Right renal pelvis (tissue), 4 donors: ENCODE data around the gene GNAI2. TPM values are rescaled to one million over a fixed set of nuclear protein-coding genes. Genes with fewer than 3 reads are reported as not detected.

Experiments used
- DNase-seq, 4 donors: peaks; one replicate each; pipeline ENCODE4 v3.0.0-alpha.2; 2013; ENCODE audit warnings: low read depth in 4 of 4, low spot score in 3 of 4, missing footprints in 1 of 4
- polyA plus RNA-seq, 4 donors: library from polyadenylated mRNA; unstranded; fragments of 120-200 nt; gene quantifications; one replicate each; pipeline ENCODE4 v1.2.1, GENCODE V29; 2013; ENCODE audit not compliant: insufficient read length in 4 of 4

GNAI2 gene
- 100 to 1,000 TPM; 203 to 219 (median 207) TPM for polyA plus RNA-seq

- DNase-seq = peak; percentile 91 to 97 (median 94)
These were observed at the start of gene GNAI2 for GRCh38 chr3:50235716-50236483. TSS of gene GNAI2 (plus strand) at chr3:50236204. CDS start at chr3:50236336, 132 bp downstream.

GRCh38 chr3:50187750-50188149 is 48.3 kb upstream of the GNAI2 start:
- no peak for DNase-seq

DNA sequence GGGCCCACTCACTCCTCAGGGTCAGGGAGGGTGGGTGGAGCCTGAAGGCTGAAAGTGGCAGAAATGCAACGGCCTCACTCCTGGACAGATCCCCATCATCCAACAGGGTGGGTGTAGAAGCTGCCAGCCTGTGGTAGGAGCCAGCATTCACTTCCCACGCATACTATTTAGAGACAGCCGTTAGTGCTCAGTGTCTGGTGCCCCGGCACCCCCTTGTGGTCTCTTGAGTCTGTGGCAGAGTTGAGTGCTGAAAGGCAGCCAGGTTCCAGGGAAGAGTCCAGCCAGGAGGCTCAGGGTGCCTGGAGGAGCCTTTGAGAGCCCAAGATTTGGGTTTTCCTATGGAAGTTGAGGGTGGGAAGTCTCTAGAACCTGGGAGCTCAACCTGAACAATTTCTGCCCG is 46.7 kb upstream of the GNAI2 start:
- peak in 3 of 4 donors; percentile 65 to 67 (median 67) for DNase-seq

DNA sequence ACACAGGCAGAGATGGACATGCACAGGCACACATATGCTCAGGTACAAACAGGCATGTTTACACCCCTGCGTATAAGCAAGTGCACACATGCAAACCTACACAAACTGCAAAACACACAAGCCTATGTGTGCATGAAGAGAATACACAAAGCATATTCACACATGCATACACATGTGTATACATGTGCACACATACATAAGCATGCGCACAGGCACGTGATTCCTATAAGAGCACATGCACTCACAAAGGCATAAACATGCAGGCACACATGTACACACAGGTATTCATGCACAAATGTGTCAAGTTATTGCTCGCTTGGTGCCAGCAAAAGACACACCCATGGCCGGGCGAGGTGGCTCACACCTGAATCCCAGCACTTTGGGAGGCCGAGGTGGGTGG is 46.0 kb upstream of the GNAI2 start:
- no peak for DNase-seq

DNA sequence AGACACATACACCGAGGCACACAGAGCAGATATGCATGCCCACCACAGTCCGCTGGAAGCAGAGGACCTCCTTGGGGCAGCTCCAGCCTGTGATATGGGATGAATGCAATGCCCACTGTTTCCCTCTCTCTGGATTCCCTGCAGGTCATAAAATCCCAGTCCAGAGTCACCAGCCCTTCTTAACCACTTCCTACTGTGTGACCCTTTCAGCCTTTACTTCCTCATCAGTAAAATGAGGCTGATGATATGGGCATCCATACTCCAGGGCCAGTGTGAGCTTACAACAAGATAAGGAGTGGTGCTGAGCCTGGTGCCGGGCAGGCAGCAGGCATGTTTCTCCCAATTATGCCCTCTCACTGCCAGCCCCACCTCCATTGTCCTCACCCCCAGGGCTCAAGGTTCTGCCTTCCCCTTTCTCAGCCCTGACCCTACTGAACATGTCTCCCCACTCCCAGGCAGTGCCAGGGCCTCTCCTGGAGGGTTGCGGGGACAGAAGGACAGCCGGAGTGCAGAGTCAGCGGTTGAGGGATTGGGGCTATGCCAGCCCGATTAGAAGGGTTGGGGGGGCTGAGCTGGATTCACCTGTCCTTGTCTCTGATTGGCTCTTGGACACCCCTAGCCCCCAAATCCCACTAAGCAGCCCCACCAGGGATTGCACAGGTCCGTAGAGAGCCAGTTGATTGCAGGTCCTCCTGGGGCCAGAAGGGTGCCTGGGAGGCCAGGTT is 44.9 kb upstream of the GNAI2 start, which contains the start of gene GNAT1:
Gene GNAT1, plus strand, starts transcription at position 675 of the 725 bp plus-strand sequence. CDS start 116 bp downstream, outside the sequence.
- no peak for DNase-seq

GRCh38 chr3:50192124-50192523 is 43.9 kb upstream of the GNAI2 start:
- no peak for DNase-seq

GRCh38 chr3:50192689-50193141 is 43.3 kb upstream of the GNAI2 start:
- peak; percentile 54 to 70 (median 59) for DNase-seq

DNA sequence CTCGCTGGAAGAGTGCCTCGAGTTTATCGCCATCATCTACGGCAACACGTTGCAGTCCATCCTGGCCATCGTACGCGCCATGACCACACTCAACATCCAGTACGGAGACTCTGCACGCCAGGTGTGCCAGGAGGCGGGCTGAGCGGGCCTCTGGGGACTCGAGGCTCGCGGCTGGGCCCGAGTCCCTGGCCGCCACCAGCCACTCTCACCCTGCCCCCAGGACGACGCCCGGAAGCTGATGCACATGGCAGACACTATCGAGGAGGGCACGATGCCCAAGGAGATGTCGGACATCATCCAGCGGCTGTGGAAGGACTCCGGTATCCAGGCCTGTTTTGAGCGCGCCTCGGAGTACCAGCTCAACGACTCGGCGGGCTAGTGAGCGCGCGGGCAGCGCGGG is 42.7 kb upstream of the GNAI2 start:
- DNase-seq = no peak

GRCh38 chr3:50193746-50194127 is 42.3 kb upstream of the GNAI2 start:
- no peak for DNase-seq

- DNase-seq = peak in 1 of 4 donors; percentile 44
These were observed 41.7 kb upstream of the GNAI2 start for GRCh38 chr3:50194128-50194902.

DNA sequence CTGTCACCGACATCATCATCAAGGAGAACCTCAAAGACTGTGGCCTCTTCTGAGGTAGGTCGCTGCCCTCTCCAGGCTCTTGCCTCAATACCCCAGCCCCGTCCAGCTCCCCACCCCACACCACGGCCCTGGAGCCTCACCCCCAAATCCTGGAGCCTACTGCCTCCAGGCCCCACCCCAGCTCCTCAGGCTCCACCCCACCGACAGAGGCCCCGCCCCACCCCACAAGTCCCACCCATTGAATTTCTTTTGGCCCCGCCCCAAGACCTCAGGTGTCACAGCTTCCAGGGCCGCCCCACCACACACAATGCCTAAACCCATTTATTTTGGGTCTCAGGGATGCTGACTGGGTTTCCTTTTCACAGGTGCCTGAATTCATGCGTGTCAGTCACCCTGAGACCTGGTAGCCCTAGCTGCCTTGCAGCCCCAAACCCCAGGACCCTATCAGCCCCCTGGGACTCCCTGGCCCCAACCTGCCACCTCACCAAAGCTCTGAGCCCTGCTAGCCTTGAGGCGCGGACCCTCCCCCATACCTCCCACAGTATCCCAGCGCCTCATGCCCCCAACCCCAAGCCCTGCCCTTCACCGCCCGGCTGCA is 41.0 kb upstream of the GNAI2 start:
- DNase-seq = no peak

- DNase-seq = no peak
These were observed 40.3 kb upstream of the GNAI2 start for GRCh38 chr3:50195501-50196252.

DNA sequence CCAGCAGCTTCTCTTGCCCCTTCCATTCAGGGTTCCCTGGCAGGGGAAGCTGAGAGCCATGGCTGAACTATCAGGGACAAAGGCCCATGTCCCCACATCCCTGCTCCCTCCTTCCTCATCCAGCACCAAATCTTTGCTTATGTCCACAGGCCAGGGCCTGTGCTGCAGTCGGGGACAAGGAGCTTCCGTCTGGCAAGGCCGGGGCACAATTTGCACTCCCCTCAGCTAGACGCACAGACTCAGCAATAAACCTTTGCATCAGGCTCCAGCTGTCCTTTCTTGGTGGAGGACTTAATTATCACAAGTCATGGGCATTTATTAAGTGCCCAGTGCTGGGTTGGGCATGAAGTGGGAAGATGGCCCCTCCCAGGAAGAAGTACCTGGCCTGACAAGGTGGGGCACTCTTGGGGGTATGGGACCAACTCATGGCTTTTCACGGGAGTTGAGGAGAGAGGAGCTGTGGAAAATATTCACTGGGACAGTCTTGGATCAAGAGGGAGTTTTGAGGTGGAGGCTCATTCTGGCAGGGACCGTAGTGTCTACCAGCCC is 39.7 kb upstream of the GNAI2 start:
- DNase-seq = no peak

- DNase-seq = no peak
These were observed 34.3 kb upstream of the GNAI2 start for GRCh38 chr3:50201573-50202315.

DNA sequence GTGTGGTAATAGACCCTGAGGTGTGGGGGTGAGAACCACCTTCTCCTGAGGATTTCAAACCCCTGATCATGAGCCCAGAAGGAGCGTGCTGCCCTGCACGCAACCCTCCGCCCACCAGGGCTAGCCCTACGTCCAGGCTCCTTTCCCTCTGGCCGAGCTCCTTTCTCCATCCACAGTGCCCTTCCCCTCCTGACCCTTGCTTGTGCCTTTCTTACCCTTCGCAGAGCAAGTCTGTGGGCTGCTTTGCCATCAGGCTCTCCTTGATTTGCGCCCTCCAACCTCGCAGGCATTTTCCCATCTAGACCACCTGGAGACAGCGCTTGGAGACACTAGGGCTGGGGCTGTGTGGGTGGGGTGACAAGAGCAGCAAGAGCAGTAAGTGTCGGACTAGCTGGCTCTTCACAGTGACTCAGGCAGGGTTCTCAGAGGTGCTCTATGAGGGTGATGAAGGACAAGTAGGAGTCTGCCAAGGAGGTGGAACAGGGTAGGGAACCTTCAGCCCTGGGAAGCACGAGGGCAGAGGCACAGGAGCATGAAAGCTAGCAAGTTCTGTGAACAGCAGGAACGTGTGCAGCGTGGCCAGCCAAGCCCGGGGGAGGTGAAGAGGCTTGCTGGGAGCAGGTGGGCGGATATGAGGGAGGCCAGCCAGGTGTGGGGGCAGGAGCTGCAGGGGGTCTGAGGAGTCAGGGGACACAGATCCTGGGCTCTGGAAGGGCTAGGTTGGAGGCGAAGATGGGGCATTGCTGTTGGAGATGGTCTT is 33.5 kb upstream of the GNAI2 start:
- DNase-seq = no peak

- no peak for DNase-seq
These were observed 32.7 kb upstream of the GNAI2 start for GRCh38 chr3:50203113-50203808.
